Panc1 (cell line): Measurements from ENCODE around the gene GBE1. TPM values are rescaled to one million over a fixed set of nuclear protein-coding genes. Genes with fewer than 3 reads are reported as not detected.

Experiments
- ATAC-seq: fragments of 200-7000 bp; cut with Tn5 transposase; 2 replicates; pipeline ENCODE4 v1.9.1; 2020; ENCODE audit warnings: mild to moderate bottlenecking, moderate library complexity
- BruUV-seq: library from RNA; stranded (reverse); fragments of 400-500 nt; replicated peaks from 2 replicates; lab custom pipeline; 2021; lab: Mats Ljungman, UMichigan
- CTCF ChIA-PET: fragments of 300-600 bp; sonication (Branson Sonifier 250); formaldehyde crosslinking; loops from one replicate; lab custom pipeline; 2022; ENCODE audit warnings: antibody characterized with exemption; lab: Charles Lee
- POLR2A ChIA-PET: fragments of 300-600 bp; sonication (Branson Sonifier 250); formaldehyde crosslinking; loops from one replicate; lab custom pipeline; 2022; ENCODE audit warnings: antibody characterized with exemption; lab: Charles Lee
- DNase-seq: peaks from one replicate; pipeline ENCODE4 v3.0.0-alpha.2; 2010; ENCODE audit warnings: low read depth, low spot score
- H3K27ac ChIP-seq: 2 replicates; pipeline ENCODE4 v1.5.1; 2011; ENCODE audit warnings: mild to moderate bottlenecking, low read length, inconsistent platforms
- H3K27me3 ChIP-seq: fragments of 200-500 bp; sonication (Bioruptor generic); 2 replicates; pipeline ENCODE4 v1.6.0; 2014; ENCODE audit warnings: low read length, inconsistent platforms; ENCODE audit not compliant: control insufficient read depth, insufficient read depth
- H3K36me3 ChIP-seq: fragments of 200-500 bp; sonication (Bioruptor generic); 2 replicates; pipeline ENCODE4 v1.5.1; 2014; ENCODE audit warnings: inconsistent platforms, mild to moderate bottlenecking, low read length, moderate library complexity; ENCODE audit not compliant: control insufficient read depth, insufficient read depth
- H3K4me1 ChIP-seq: 2 replicates; pipeline ENCODE4 v1.5.1; 2011; ENCODE audit warnings: inconsistent platforms, mild to moderate bottlenecking, low read length, moderate library complexity; ENCODE audit not compliant: control insufficient read depth, insufficient read depth
- H3K4me3 ChIP-seq, 2 experiments: 2 replicates each; pipeline ENCODE4 v1.5.1; 2011 to 2012; ENCODE audit warnings: low read depth in 2 of 2, low read length in 2 of 2, mild to moderate bottlenecking in 2 of 2, inconsistent platforms in 1 of 2, moderate library complexity in 1 of 2
- H3K9me3 ChIP-seq: fragments of 200-500 bp; sonication (Bioruptor generic); 2 replicates; pipeline ENCODE4 v1.5.1; 2014; ENCODE audit warnings: low read depth, mild to moderate bottlenecking, inconsistent platforms, low read length, moderate library complexity; ENCODE audit not compliant: control insufficient read depth, insufficient read depth
- POLR2AphosphoS5 ChIP-seq: IDR thresholded peaks from 2 replicates; pipeline ENCODE4 v1.6.1; 2012; ENCODE audit warnings: mild to moderate bottlenecking, low read depth, low read length, moderate library complexity
- SIN3A ChIP-seq: IDR thresholded peaks from 2 replicates; pipeline ENCODE4 v1.6.1; 2012; ENCODE audit warnings: low read depth, mild to moderate bottlenecking, low read length, moderate library complexity, borderline replicate concordance; ENCODE audit not compliant: insufficient read depth
- TCF7L2 ChIP-seq: IDR thresholded peaks from 2 replicates; pipeline ENCODE4 v1.6.1; 2011; ENCODE audit warnings: mild to moderate bottlenecking, low read depth, low read length, inconsistent platforms
- in situ Hi-C: cut with HindIII; loops from 2 replicates; pipeline ENCODE4 v1.10.0; 2016; ENCODE audit warnings: low sequenced_read_pairs, low pct_unique_long_range_greater_than_20kb
- intact Hi-C: fragments of 100-400 bp; cut with micrococcal nuclease; formaldehyde crosslinking; loops from one replicate; pipeline ENCODE4 v1.10.0; 2022; ENCODE audit not compliant: unreplicated experiment
- total RNA-seq: library from RNA; stranded (reverse); gene quantifications from one replicate; pipeline ENCODE4 v1.2.1, GENCODE V29; 2021; ENCODE audit not compliant: unreplicated experiment
- TF ChIP-seq, protein P1 (sequence below), 2 experiments: IDR thresholded peaks; 2 replicates each; pipeline ENCODE4 v1.6.1; 2011 to 2012; ENCODE audit warnings: low read depth in 2 of 2, control low read depth in 1 of 2, low read length in 1 of 2, mild to moderate bottlenecking in 1 of 2, moderate library complexity in 1 of 2; ENCODE audit not compliant: insufficient read depth in 1 of 2
- TF ChIP-seq, protein P2 (sequence below): fragments of 450-650 bp; IDR thresholded peaks from 2 replicates; pipeline ENCODE4 v1.5.1; 2017; ENCODE audit warnings: mild to moderate bottlenecking

GBE1 gene
- total RNA-seq, 1 experiment from 2014 or later: 30.4 TPM

DNA sequence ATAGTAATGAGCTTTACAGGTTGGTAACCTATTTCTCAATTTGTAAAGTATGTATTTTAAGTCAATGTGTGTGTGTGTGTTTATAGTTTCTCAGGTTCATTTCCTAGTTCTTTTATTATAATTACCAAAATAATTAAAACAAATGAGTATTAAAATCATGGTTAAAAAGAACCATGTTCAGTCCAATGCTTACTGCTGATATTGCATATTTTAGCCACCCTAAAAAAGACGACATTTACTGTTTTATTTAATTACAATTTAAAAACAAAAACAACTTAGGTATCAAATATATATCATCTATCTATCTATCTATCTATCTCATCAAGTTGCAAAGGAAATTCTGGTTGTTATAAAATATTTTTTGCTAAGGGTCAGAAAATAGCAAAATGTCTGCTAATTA is 203.3 kb downstream of the GBE1 start:
- Histone ChIP-seq H3K4me1 (no peaks in the 10 kb centered on the region), H3K27me3 (no peaks in the 10 kb centered on the region), H3K27ac (no peak overlapping the region), H3K4me3 (no peak overlapping the region), H3K36me3 (no peaks in the 10 kb centered on the region), H3K9me3 (no peaks in the 10 kb centered on the region)
- ChIA-PET CTCF (no interaction called here), POLR2A (no interaction called here)
- TF ChIP-seq, protein P1, sequence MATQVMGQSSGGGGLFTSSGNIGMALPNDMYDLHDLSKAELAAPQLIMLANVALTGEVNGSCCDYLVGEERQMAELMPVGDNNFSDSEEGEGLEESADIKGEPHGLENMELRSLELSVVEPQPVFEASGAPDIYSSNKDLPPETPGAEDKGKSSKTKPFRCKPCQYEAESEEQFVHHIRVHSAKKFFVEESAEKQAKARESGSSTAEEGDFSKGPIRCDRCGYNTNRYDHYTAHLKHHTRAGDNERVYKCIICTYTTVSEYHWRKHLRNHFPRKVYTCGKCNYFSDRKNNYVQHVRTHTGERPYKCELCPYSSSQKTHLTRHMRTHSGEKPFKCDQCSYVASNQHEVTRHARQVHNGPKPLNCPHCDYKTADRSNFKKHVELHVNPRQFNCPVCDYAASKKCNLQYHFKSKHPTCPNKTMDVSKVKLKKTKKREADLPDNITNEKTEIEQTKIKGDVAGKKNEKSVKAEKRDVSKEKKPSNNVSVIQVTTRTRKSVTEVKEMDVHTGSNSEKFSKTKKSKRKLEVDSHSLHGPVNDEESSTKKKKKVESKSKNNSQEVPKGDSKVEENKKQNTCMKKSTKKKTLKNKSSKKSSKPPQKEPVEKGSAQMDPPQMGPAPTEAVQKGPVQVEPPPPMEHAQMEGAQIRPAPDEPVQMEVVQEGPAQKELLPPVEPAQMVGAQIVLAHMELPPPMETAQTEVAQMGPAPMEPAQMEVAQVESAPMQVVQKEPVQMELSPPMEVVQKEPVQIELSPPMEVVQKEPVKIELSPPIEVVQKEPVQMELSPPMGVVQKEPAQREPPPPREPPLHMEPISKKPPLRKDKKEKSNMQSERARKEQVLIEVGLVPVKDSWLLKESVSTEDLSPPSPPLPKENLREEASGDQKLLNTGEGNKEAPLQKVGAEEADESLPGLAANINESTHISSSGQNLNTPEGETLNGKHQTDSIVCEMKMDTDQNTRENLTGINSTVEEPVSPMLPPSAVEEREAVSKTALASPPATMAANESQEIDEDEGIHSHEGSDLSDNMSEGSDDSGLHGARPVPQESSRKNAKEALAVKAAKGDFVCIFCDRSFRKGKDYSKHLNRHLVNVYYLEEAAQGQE (IDR thresholded peaks at IDR 0.05; ENCODE audit: insufficient read depth in 1 of 2, low read depth in 2 of 2, low read length in 1 of 2): no peak
- TF ChIP-seq TCF7L2: no peak
- TF ChIP-seq, protein P2, sequence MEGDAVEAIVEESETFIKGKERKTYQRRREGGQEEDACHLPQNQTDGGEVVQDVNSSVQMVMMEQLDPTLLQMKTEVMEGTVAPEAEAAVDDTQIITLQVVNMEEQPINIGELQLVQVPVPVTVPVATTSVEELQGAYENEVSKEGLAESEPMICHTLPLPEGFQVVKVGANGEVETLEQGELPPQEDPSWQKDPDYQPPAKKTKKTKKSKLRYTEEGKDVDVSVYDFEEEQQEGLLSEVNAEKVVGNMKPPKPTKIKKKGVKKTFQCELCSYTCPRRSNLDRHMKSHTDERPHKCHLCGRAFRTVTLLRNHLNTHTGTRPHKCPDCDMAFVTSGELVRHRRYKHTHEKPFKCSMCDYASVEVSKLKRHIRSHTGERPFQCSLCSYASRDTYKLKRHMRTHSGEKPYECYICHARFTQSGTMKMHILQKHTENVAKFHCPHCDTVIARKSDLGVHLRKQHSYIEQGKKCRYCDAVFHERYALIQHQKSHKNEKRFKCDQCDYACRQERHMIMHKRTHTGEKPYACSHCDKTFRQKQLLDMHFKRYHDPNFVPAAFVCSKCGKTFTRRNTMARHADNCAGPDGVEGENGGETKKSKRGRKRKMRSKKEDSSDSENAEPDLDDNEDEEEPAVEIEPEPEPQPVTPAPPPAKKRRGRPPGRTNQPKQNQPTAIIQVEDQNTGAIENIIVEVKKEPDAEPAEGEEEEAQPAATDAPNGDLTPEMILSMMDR: no peak
- BruUV-seq: no TSS peak
- ATAC-seq (no peak), DNase-seq (no peak)
- intact Hi-C loops (no loop called here), in situ Hi-C loops (no loop called here)

DNA sequence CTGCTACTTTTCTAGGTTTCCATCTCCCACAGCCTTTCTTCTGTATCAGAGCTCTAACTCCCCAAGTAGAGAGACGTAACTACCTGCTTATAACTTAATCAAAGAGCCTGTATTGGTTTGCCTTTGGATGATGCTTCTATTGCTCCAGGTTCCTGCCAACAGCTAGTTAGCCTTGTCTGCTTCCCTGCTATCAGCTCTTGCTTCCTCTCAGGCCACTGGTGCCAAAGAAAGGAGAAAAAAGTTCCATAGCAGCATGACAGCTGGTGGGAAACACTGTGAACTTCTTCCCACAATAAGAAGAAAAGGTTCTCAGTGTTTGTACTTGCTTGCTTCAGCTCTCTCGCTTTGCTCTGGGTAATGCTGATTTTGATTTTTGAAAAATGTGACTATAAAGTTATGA is 206.6 kb downstream of the GBE1 start:
- TF ChIP-seq SIN3A (no peak), TCF7L2 (no peak), POLR2AphosphoS5 (no peak)
- TF ChIP-seq, protein P1 (IDR thresholded peaks at IDR 0.05; ENCODE audit: insufficient read depth in 1 of 2, low read depth in 2 of 2, low read length in 1 of 2): no peak
- TF ChIP-seq, protein P2: no peak
- H3K9me3 ChIP-seq: no peaks in the 10 kb centered on the region
- H3K4me1 ChIP-seq: no peaks in the 10 kb centered on the region
- H3K27ac ChIP-seq: no peak overlapping the region
- intact Hi-C loops (no loop called here), in situ Hi-C loops (no loop called here)
- H3K36me3 ChIP-seq: no peaks in the 10 kb centered on the region
- POLR2A ChIA-PET: no interaction called here
- no peak for DNase-seq
- BruUV-seq: no TSS peak
- CTCF ChIA-PET: no interaction called here
- no peak overlapping the region for H3K4me3 ChIP-seq
- no peak for ATAC-seq
- no peaks in the 10 kb centered on the region for H3K27me3 ChIP-seq
